ENCODE measurements around the gene FBXO46.

The FBXO46 gene

DNA sequence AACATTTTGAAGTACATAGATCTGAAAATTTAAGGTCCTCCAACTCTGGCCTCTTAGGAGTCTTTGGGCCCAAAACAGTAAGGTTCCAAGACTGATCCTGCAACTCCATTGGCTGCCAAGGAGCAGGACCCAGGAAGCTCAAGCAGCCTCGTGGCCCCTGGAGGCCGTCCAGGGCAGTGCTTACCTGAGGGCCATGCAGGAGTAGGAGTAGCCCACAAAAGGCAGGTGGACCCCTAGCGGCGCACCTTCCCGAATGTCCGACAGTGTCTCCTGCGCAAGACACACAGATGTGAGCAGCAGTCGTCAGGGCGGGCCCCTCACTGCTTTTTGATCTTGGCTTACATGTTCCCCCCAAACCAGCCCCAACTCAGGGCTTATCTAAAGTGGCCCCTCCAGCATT lies 44.1 kb upstream of the FBXO46 start:
- Histone ChIP-seq H3K27ac (ENCODE audit: low read depth, low read length) (no peak overlapping the region), H3K79me2 (ENCODE audit: control insufficient read depth, low read length) (no peaks in the 10 kb centered on the region), H3F3A (ENCODE audit: control insufficient read depth, insufficient read depth) (peaks cover 5% of the 10 kb centered on the region; the same call in 1 of the 2 replicates), H3K36me3 (ENCODE audit: control insufficient read depth, low read length) (peaks cover 21% of the 10 kb centered on the region; the same call in 1 of the 2 replicates), H3K4me1 (ENCODE audit: control insufficient read depth, low read length) (peaks cover 40% of the 10 kb centered on the region), H3K27me3 (ENCODE audit: control insufficient read depth, low read length) (no peaks in the 10 kb centered on the region), H3K9me3 (ENCODE audit: control insufficient read depth, insufficient read depth, low read length) (no peaks in the 10 kb centered on the region), H3K4me3 (ENCODE audit: low read length) (no peak overlapping the region), H3K9me2 (replicated peaks; ENCODE audit: control insufficient read depth, low read length) (no peaks in the 10 kb centered on the region), H4K20me1 (ENCODE audit: control insufficient read depth, insufficient read depth, low read depth, low read length) (peaks cover 6% of the 10 kb centered on the region), H3K4me2 (ENCODE audit: low read length) (no peak overlapping the region)
- TF ChIP-seq EZH2phosphoT487 (IDR thresholded peaks at IDR 0.05; ENCODE audit: borderline replicate concordance, low read length) = no peak
- TF ChIP-seq, protein P1, sequence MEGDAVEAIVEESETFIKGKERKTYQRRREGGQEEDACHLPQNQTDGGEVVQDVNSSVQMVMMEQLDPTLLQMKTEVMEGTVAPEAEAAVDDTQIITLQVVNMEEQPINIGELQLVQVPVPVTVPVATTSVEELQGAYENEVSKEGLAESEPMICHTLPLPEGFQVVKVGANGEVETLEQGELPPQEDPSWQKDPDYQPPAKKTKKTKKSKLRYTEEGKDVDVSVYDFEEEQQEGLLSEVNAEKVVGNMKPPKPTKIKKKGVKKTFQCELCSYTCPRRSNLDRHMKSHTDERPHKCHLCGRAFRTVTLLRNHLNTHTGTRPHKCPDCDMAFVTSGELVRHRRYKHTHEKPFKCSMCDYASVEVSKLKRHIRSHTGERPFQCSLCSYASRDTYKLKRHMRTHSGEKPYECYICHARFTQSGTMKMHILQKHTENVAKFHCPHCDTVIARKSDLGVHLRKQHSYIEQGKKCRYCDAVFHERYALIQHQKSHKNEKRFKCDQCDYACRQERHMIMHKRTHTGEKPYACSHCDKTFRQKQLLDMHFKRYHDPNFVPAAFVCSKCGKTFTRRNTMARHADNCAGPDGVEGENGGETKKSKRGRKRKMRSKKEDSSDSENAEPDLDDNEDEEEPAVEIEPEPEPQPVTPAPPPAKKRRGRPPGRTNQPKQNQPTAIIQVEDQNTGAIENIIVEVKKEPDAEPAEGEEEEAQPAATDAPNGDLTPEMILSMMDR (IDR thresholded peaks at IDR 0.05; ENCODE audit: low read depth, low read length, poor library complexity, severe bottlenecking) = no peak

DNA sequence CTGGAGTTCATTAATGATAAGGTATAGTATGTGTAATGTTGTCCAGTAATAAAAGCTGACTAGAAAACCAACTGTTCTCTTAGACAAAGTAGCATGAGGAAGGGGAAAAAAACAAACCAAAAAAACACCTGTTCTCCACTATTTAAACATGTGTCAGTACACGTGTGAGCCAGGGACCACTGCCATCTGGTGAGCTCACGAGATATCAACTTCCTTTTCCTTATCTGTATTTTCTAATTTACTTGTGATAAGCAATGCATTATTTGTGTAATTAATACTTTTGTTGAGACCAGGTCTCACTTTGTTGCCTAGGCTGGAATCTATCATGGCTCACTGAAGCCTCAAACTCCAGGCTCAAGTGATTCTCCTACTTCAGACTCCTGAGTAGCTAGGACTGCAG lies 42.7 kb upstream of the FBXO46 start:
- Histone ChIP-seq H4K20me1 (ENCODE audit: control insufficient read depth, insufficient read depth, low read depth, low read length) (peaks cover 3% of the 10 kb centered on the region), H3K27me3 (ENCODE audit: control insufficient read depth, low read length) (no peaks in the 10 kb centered on the region; the same call in 1 of the 2 replicates), H3K4me2 (ENCODE audit: low read length) (peak overlapping the region; percentile 40), H3K9me3 (ENCODE audit: control insufficient read depth, insufficient read depth, low read length) (no peaks in the 10 kb centered on the region), H3F3A (ENCODE audit: control insufficient read depth, insufficient read depth) (peaks cover 5% of the 10 kb centered on the region; the same call in 1 of the 2 replicates), H3K4me3 (ENCODE audit: low read length) (no peak overlapping the region), H3K79me2 (ENCODE audit: control insufficient read depth, low read length) (no peaks in the 10 kb centered on the region), H3K9me2 (replicated peaks; ENCODE audit: control insufficient read depth, low read length) (no peaks in the 10 kb centered on the region), H3K36me3 (ENCODE audit: control insufficient read depth, low read length) (peaks cover 17% of the 10 kb centered on the region; the same call in 1 of the 2 replicates), H3K27ac (ENCODE audit: low read depth, low read length) (peak overlapping the region; percentile 30; the same call in 1 of the 2 replicates), H3K4me1 (ENCODE audit: control insufficient read depth, low read length) (peaks cover 33% of the 10 kb centered on the region)
- TF ChIP-seq, protein P1 (IDR thresholded peaks at IDR 0.05; ENCODE audit: low read depth, low read length, poor library complexity, severe bottlenecking) = no peak
- TF ChIP-seq EZH2phosphoT487 (IDR thresholded peaks at IDR 0.05; ENCODE audit: borderline replicate concordance, low read length) = no peak

DNA sequence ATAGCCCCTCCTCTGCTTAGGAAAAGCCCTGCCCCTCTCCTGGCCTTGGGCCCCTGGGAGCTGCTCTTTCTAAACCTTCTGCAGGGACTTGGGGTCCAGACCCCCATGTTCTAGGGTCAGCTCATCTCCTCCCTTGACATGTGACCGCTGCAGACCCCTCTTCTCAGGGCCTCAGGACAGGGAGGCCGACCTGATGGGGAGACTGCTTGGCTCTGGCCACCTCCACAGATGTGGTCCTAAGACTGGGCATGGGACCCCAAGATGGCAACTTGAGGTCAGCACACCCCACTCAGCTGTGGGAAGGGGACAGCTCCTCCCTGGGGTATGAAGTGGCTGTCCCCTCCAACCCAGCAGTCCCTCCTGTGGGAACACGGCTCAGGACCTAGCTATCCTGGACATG lies 42.2 kb upstream of the FBXO46 start:
- Histone ChIP-seq H3F3A (ENCODE audit: control insufficient read depth, insufficient read depth) (peaks cover 5% of the 10 kb centered on the region; the same call in 1 of the 2 replicates), H4K20me1 (ENCODE audit: control insufficient read depth, insufficient read depth, low read depth, low read length) (no peaks in the 10 kb centered on the region), H3K9me3 (ENCODE audit: control insufficient read depth, insufficient read depth, low read length) (no peaks in the 10 kb centered on the region), H3K9me2 (replicated peaks; ENCODE audit: control insufficient read depth, low read length) (no peaks in the 10 kb centered on the region), H3K36me3 (ENCODE audit: control insufficient read depth, low read length) (peaks cover 12% of the 10 kb centered on the region; the same call in 1 of the 2 replicates), H3K4me1 (ENCODE audit: control insufficient read depth, low read length) (peaks cover 36% of the 10 kb centered on the region), H3K27ac (ENCODE audit: low read depth, low read length) (peak overlapping the region; percentile 30; the same call in 1 of the 2 replicates), H3K4me2 (ENCODE audit: low read length) (peak overlapping the region; percentile 40), H3K27me3 (ENCODE audit: control insufficient read depth, low read length) (peaks cover 4% of the 10 kb centered on the region), H3K4me3 (ENCODE audit: low read length) (no peak overlapping the region), H3K79me2 (ENCODE audit: control insufficient read depth, low read length) (no peaks in the 10 kb centered on the region)
- TF ChIP-seq EZH2phosphoT487 (IDR thresholded peaks at IDR 0.05; ENCODE audit: borderline replicate concordance, low read length) = no peak
- TF ChIP-seq, protein P1 (IDR thresholded peaks at IDR 0.05; ENCODE audit: low read depth, low read length, poor library complexity, severe bottlenecking) = no peak
